CD4-positive, CD25-positive, alpha-beta regulatory T cell (primary cell): Measurements from ENCODE around the gene TMEM116. TPM values are rescaled to one million over a fixed set of nuclear protein-coding genes. Genes with fewer than 3 reads are reported as not detected.
"Not testable (repeated sequence)": the region's sequence is repeated elsewhere in the genome, so short reads cannot be mapped to it uniquely, and the experiment has no call there.

Experiments used
- ATAC-seq, 2 donors: fragments of 150-1000 bp; cut with Tn5 transposase; one replicate each; pipeline ENCODE4 v1.10.0; 2021; ENCODE audit warnings: low read depth in 2 of 2, moderate number of reproducible peaks in 2 of 2, moderate library complexity in 1 of 2
- DNase-seq, 3 donors: peaks; one replicate each; pipeline versions ENCODE4 v3.0.0 to v3.0.0-alpha.2; 2012 to 2022; ENCODE audit warnings: mixed read lengths in 1 of 3
- H3K27ac ChIP-seq: one replicate; pipeline ENCODE4 v1.7.0; 2013; ENCODE audit warnings: mild to moderate bottlenecking, low read length; ENCODE audit not compliant: insufficient read depth, poor library complexity, severe bottlenecking
- H3K27me3 ChIP-seq: one replicate; pipeline ENCODE4 v1.7.0; 2013; ENCODE audit warnings: low read length; ENCODE audit not compliant: control insufficient read depth, insufficient read depth
- H3K36me3 ChIP-seq: one replicate; pipeline ENCODE4 v1.7.0; 2013; ENCODE audit warnings: mild to moderate bottlenecking, low read length, moderate library complexity; ENCODE audit not compliant: control insufficient read depth, insufficient read depth
- H3K4me1 ChIP-seq: 2 replicates; pipeline ENCODE4 v1.7.0; 2013; ENCODE audit warnings: mild to moderate bottlenecking, low read length; ENCODE audit not compliant: insufficient read depth, control insufficient read depth, poor library complexity, severe bottlenecking
- H3K4me3 ChIP-seq: one replicate; pipeline ENCODE4 v1.7.0; 2013; ENCODE audit warnings: low read depth, mild to moderate bottlenecking, low read length, moderate library complexity
- H3K9me3 ChIP-seq, 2 experiments: 1 replicate in 1 of 2; 2 replicates in 1 of 2; pipeline ENCODE4 v1.7.0; 2013; ENCODE audit warnings: low read length in 2 of 2, mild to moderate bottlenecking in 1 of 2, moderate library complexity in 1 of 2; ENCODE audit not compliant: control insufficient read depth in 2 of 2
- H3K27ac Mint-ChIP-seq, 3 donors: one replicate each; pipeline ENCODE4 v1.8.0; 2020 to 2022; ENCODE audit warnings: mild to moderate bottlenecking in 3 of 3, mixed read lengths in 3 of 3, moderate library complexity in 2 of 3
- H3K27me3 Mint-ChIP-seq: one replicate; pipeline ENCODE4 v1.8.0; 2022; ENCODE audit warnings: mild to moderate bottlenecking, mixed read lengths
- H3K36me3 Mint-ChIP-seq: one replicate; pipeline ENCODE4 v1.8.0; 2020; ENCODE audit warnings: mixed read lengths
- H3K4me1 Mint-ChIP-seq, 4 donors: one replicate each; pipeline ENCODE4 v1.8.0; 2020 to 2022; ENCODE audit warnings: mixed read lengths in 4 of 4, mild to moderate bottlenecking in 1 of 4
- H3K4me3 Mint-ChIP-seq, 4 donors: one replicate each; pipeline ENCODE4 v1.8.0; 2020 to 2022; ENCODE audit warnings: mild to moderate bottlenecking in 4 of 4, mixed read lengths in 4 of 4, moderate library complexity in 3 of 4
- H3K9me3 Mint-ChIP-seq, 7 donors: one replicate each; pipeline ENCODE4 v1.8.0; 2020 to 2022; ENCODE audit warnings: mixed read lengths in 7 of 7, mild to moderate bottlenecking in 3 of 7, moderate library complexity in 2 of 7
- polyA plus RNA-seq, 4 donors: library from polyadenylated mRNA; unstranded; fragments of 300-500 nt; fragmentation: Illumina TruSeq; gene quantifications; one replicate each; pipeline ENCODE4 v1.2.3, GENCODE V29; 2021
- total RNA-seq: library from RNA; stranded (reverse); gene quantifications from one replicate; pipeline ENCODE4 v1.2.3, GENCODE V29; 2022

TMEM116 gene
- total and polyA plus RNA-seq, 5 donors from 2014 or later: 20.2 to 38.4 (median 27.9) TPM

DNA sequence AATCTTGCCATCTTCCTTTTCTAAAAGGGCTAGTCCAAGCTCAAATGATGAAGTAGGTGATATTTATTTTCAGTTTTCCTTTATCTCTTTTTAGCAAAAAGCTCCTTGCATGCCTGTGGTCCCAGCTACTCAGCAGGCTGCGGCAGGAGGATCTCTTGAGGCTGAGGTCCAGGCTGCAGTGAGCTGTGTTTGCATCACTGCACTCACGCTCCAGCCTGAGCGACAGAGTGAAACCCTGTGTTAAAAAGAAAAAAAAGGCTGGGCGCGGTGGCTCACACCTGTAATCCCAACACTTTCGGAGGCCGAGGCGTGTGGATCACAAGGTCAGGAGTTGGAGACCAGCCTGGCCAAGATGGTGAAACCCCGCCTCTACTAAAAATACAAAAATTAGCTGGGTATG lies 5.0 kb downstream of the TMEM116 start:
- ATAC-seq: no peak
- Mint-ChIP-seq H3K27me3 (no peaks in the 10 kb centered on the region), H3K4me1 (peaks cover 38 to 76% (median 51%) of the 10 kb centered on the region in 4 donors), H3K36me3 (peaks cover 5% of the 10 kb centered on the region), H3K4me3 (no peak overlapping the region), H3K9me3 (no peaks in the 10 kb centered on the region), H3K27ac (peak overlapping the region in 1 of 3 donors; percentile 45)
- no peak overlapping the region for H3K27ac ChIP-seq
- H3K4me3 ChIP-seq: no peak overlapping the region
- no peak for DNase-seq
- no peaks in the 10 kb centered on the region for H3K9me3 ChIP-seq
- H3K27me3 ChIP-seq: no peaks in the 10 kb centered on the region
- no peaks in the 10 kb centered on the region for H3K36me3 ChIP-seq
- H3K4me1 ChIP-seq: peaks cover 31% of the 10 kb centered on the region

DNA sequence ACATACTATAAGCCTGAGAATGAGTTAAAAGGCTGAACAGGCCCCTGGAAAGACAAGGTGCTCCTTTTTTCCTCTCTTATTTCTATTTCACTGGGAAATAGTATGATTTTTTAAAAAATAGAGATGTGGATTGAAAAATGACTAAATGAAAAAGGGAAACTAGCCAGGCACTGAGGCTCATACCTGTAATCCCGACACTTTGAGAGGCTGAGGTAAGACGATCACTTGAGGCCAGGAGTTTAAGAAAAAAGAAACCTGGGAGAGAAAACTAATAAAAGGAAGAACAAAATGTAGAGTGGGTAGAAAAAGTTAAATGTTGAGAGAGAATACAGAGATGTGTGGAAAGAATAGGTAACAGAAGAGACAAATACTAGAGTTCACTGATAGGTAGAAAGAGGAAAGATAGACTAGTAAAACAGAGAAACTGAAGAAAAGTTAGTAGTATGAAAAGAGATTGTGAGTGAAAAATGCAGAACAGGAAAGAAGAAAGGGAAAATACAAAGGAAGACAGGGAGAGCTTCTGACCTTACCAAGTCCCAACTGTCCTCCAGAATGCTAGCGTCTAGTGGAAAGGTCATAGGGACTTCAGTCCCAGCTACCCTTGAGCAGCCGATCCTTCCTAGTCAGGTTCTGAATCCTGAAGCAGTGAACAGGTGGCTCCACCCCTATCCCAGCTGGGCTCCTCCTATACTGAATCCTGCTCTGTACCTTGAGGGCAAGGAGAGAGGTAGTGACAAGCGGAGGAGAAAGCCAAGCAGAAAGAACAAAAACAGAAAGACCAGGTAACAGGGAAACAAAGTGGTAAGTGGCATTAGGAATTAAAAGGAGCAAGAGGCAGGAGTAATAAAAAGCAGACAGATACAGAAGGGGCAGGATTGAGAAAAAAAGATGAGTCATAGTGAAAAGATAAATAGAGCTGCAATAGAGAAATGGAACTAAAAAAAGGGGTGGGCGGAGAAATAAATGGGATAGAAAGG lies 7.3 kb downstream of the TMEM116 start:
- H3K4me1 Mint-ChIP-seq: peaks cover 41 to 73% (median 53%) of the 10 kb centered on the region in 4 donors
- DNase-seq (no peak), ATAC-seq (no peak)
- H3K4me3 ChIP-seq: no peak overlapping the region
- no peaks in the 10 kb centered on the region for H3K9me3 Mint-ChIP-seq
- peaks cover 2% of the 10 kb centered on the region for H3K36me3 Mint-ChIP-seq
- peaks cover 4% of the 10 kb centered on the region for H3K27me3 Mint-ChIP-seq
- no peaks in the 10 kb centered on the region for H3K9me3 ChIP-seq
- H3K27ac Mint-ChIP-seq: peak overlapping the region; percentile 49 to 96 (median 68)
- H3K4me3 Mint-ChIP-seq: peak overlapping the region in 2 of 4 donors; percentile 27 to 68
- no peak overlapping the region for H3K27ac ChIP-seq
- no peaks in the 10 kb centered on the region for H3K27me3 ChIP-seq
- peaks cover 29% of the 10 kb centered on the region for H3K4me1 ChIP-seq
- H3K36me3 ChIP-seq: no peaks in the 10 kb centered on the region

- H3K27me3 ChIP-seq: no peaks in the 10 kb centered on the region
- Mint-ChIP-seq H3K4me3 (no peak overlapping the region), H3K4me1 (peaks cover 40 to 76% (median 52%) of the 10 kb centered on the region in 4 donors), H3K27me3 (peaks cover 4% of the 10 kb centered on the region), H3K27ac (peak overlapping the region; percentile 15 to 57 (median 38)), H3K36me3 (peaks cover 3% of the 10 kb centered on the region), H3K9me3 (no peaks in the 10 kb centered on the region)
- no peak overlapping the region for H3K27ac ChIP-seq
- DNase-seq (no peak), ATAC-seq (no peak)
- no peaks in the 10 kb centered on the region for H3K9me3 ChIP-seq
- no peak overlapping the region for H3K4me3 ChIP-seq
- H3K4me1 ChIP-seq: peaks cover 32% of the 10 kb centered on the region
- no peaks in the 10 kb centered on the region for H3K36me3 ChIP-seq
Observed at GRCh38 chr12:112004041-112004440, 8.9 kb downstream of the TMEM116 start.

DNA sequence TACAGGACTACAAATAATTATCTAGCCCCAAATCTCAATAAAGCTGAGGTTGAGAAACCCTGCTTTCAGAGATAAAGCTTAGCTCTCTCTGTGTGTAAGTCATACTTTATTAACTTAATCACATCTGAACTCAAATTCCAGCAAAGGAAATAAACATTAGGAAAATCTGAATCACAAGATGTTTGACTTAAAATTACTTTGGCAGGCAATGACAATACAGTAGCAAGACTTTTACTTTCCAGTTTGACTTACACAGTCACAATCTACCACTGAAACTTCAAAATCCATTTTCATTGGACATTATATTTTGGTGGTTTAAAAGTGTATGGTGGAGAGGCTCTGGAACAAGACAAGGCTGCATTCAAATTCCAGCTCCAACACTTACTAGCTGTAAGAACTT lies 11.4 kb downstream of the TMEM116 start:
- H3K4me1 Mint-ChIP-seq: peaks cover 45 to 88% (median 61%) of the 10 kb centered on the region in 4 donors
- peak overlapping the region; percentile 89 for H3K4me3 ChIP-seq

GRCh38 chr12:112000820-112001219 lies 12.1 kb downstream of the TMEM116 start:
- DNase-seq (no peak), ATAC-seq (no peak)
- Histone ChIP-seq H3K27ac (peak overlapping the region; percentile 67), H3K4me3 (peak overlapping the region; percentile 89), H3K4me1 (peaks cover 58% of the 10 kb centered on the region), H3K36me3 (no peaks in the 10 kb centered on the region), H3K9me3 (no peaks in the 10 kb centered on the region), H3K27me3 (no peaks in the 10 kb centered on the region)
- Mint-ChIP-seq H3K4me3 (peak overlapping the region; percentile 70 to 98 (median 89)), H3K27me3 (peaks cover 4% of the 10 kb centered on the region), H3K9me3 (no peaks in the 10 kb centered on the region), H3K36me3 (peaks cover 7% of the 10 kb centered on the region), H3K27ac (peak overlapping the region; percentile 75 to 98 (median 89)), H3K4me1 (peaks cover 43 to 88% (median 60%) of the 10 kb centered on the region in 4 donors)

More for the DNA sequence above, 11.4 kb downstream of the TMEM116 start:
- Histone ChIP-seq H3K36me3 (no peaks in the 10 kb centered on the region), H3K27ac (peak overlapping the region; percentile 67), H3K27me3 (no peaks in the 10 kb centered on the region), H3K9me3 (no peaks in the 10 kb centered on the region), H3K4me1 (peaks cover 51% of the 10 kb centered on the region)
- no peak for DNase-seq
- H3K27me3 Mint-ChIP-seq: peaks cover 4% of the 10 kb centered on the region
- peak overlapping the region; percentile 70 to 98 (median 89) for H3K4me3 Mint-ChIP-seq
- no peak for ATAC-seq
- no peaks in the 10 kb centered on the region for H3K9me3 Mint-ChIP-seq
- H3K36me3 Mint-ChIP-seq: peaks cover 7% of the 10 kb centered on the region
- H3K27ac Mint-ChIP-seq: peak overlapping the region; percentile 75 to 98 (median 89)

DNA sequence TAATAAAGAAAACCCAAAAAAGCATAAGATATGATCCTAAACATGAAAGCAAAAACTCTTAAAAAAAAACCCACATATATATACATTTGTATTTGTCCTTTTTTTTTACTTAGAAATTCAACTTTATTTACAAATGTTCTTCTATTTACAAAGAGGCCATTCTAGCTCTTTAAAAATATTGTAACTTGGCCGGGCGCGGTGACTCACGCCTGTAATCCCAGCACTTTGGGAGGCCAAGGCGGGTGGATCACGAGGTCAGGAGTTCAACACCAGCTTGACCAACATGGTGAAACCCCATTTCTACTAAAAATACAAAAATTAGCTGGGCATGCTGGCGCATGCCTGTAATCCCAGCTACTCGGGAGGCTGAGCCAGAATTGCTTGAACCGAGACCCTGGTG lies 13.8 kb downstream of the TMEM116 start:
- H3K9me3 ChIP-seq, DNase-seq, ATAC-seq, H3K27me3 ChIP-seq, H3K27me3 Mint-ChIP-seq, H3K36me3 ChIP-seq, H3K27ac ChIP-seq, H3K36me3 Mint-ChIP-seq, H3K9me3 Mint-ChIP-seq: not testable (repeated sequence)
- Mint-ChIP-seq H3K4me1 (peaks cover 45 to 88% (median 62%) of the 10 kb centered on the region in 4 donors), H3K27ac (peak overlapping the region; percentile 92 to 95 (median 93)), H3K4me3 (peak overlapping the region; percentile 54 to 81 (median 68))
- Histone ChIP-seq H3K4me3 (peak overlapping the region; percentile 47), H3K4me1 (peaks cover 69% of the 10 kb centered on the region)

DNA sequence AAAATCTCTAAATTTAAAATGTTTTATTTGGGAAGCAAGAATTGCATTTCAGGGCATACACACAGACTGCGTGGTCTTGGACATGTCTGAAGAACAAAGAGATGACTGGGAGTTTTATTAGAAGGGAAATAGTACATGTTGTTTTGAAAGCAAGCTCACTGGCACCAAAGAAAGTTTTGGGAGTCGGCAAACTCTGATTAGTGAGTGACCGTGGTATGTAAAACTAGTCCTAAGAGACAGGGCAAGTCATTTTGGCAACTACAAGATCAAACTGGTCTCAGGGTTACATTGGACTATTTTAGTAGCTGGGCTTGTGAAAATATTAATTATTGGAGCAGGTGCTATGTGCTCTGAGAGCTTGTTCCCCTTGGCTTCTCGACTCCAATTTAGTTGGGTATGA lies 14.9 kb downstream of the TMEM116 start:
- peaks cover 7% of the 10 kb centered on the region for H3K36me3 Mint-ChIP-seq
- ATAC-seq (no peak), DNase-seq (no peak)
- peaks cover 54 to 91% (median 65%) of the 10 kb centered on the region in 4 donors for H3K4me1 Mint-ChIP-seq
- peak overlapping the region; percentile 35 to 81 (median 54) for H3K4me3 Mint-ChIP-seq
- peak overlapping the region; percentile 92 to 95 (median 93) for H3K27ac Mint-ChIP-seq
- Histone ChIP-seq H3K27ac (peak overlapping the region; percentile 57), H3K4me1 (peaks cover 74% of the 10 kb centered on the region), H3K27me3 (no peaks in the 10 kb centered on the region), H3K9me3 (no peaks in the 10 kb centered on the region), H3K36me3 (no peaks in the 10 kb centered on the region), H3K4me3 (peak overlapping the region; percentile 26)
- no peaks in the 10 kb centered on the region for H3K9me3 Mint-ChIP-seq
- peaks cover 4% of the 10 kb centered on the region for H3K27me3 Mint-ChIP-seq
